Spleen (tissue), 11 donors: ENCODE data around the gene TCF7L2. TPM values are rescaled to one million over a fixed set of nuclear protein-coding genes. Genes with fewer than 3 reads are reported as not detected.
A peak's percentile ranks its signal among the peaks of the same experiment; 100 is the strongest.

Experiments
- DNase-seq: peaks from one replicate; pipeline ENCODE4 v3.0.0-alpha.2; 2020
- H3K27ac ChIP-seq, 8 donors: fragments of 200-600 bp; sonication (generic) in 7 of 8; 1 replicate in 4 of 8; 2 replicates in 4 of 8; pipeline versions ENCODE4 v1.5.0 to v1.8.0; 2016 to 2021; ENCODE audit warnings: inconsistent platforms in 4 of 8, mild to moderate bottlenecking in 4 of 8, moderate library complexity in 1 of 8
- H3K27me3 ChIP-seq, 7 donors: fragments of 200-600 bp; sonication (generic) in 6 of 7; replicated peaks in 1 of 7; 1 replicate in 4 of 7; 2 replicates in 3 of 7; pipeline versions ENCODE4 v1.5.0 to v1.8.0; 2016 to 2021; ENCODE audit warnings: inconsistent platforms in 3 of 7, mild to moderate bottlenecking in 1 of 7
- H3K36me3 ChIP-seq, 6 donors: fragments of 200-600 bp; sonication (generic) in 5 of 6; 1 replicate in 4 of 6; 2 replicates in 2 of 6; pipeline versions ENCODE4 v1.5.0 to v1.8.0; 2016 to 2021; ENCODE audit warnings: inconsistent platforms in 2 of 6
- H3K4me1 ChIP-seq, 6 donors: fragments of 200-600 bp; sonication (generic) in 5 of 6; 1 replicate in 3 of 6; 2 replicates in 3 of 6; pipeline versions ENCODE4 v1.5.0 to v1.8.0; 2016 to 2021; ENCODE audit warnings: inconsistent platforms in 3 of 6
- H3K4me3 ChIP-seq, 8 donors: fragments of 200-600 bp; sonication (generic) in 7 of 8; 1 replicate in 4 of 8; 2 replicates in 4 of 8; pipeline versions ENCODE4 v1.5.0 to v1.8.0; 2016 to 2021; ENCODE audit warnings: inconsistent platforms in 4 of 8, mild to moderate bottlenecking in 4 of 8, moderate library complexity in 2 of 8
- H3K9me3 ChIP-seq, 8 donors: fragments of 200-600 bp; sonication (generic) in 7 of 8; 1 replicate in 4 of 8; 2 replicates in 4 of 8; pipeline versions ENCODE4 v1.5.0 to v1.8.0; 2016 to 2021; ENCODE audit warnings: inconsistent platforms in 4 of 8
- POLR2A ChIP-seq, 3 donors: fragments of 450-650 bp; IDR thresholded peaks; one replicate each; pipeline ENCODE4 v1.5.1; 2017; ENCODE audit warnings: antibody characterized with exemption in 3 of 3, mild to moderate bottlenecking in 1 of 3
- POLR2AphosphoS5 ChIP-seq, 3 donors: sonication (generic); formaldehyde crosslinking; IDR thresholded peaks; one replicate each; pipeline ENCODE4 v1.5.1; 2017; ENCODE audit warnings: antibody characterized with exemption in 3 of 3
- WGBS, 5 donors: extraction: QIAGEN DNeasy Blood & Tissue Kit in 3 of 5; methylation state at CpG; one replicate each; pipeline versions ENCODE4 v1.1.5 to v1.1.7; 2013 to 2018; 5-methylcytosine and 5-hydroxymethylcytosine counted together
- intact Hi-C: fragments of 100-400 bp; cut with DNase I; formaldehyde crosslinking; loops from one replicate; pipeline ENCODE4 v1.15.0; 2023; ENCODE audit warnings: low total_unique reads
- polyA plus RNA-seq, 3 donors: library from polyadenylated mRNA; stranded (reverse); fragments of 200-250 nt; gene quantifications; one replicate each; pipeline ENCODE4 v1.2.1, GENCODE V29; 2013
- total RNA-seq, 7 donors: library from RNA; depleted of rRNA in 3 of 7; stranded (reverse); fragments of >200 nt in 3 of 7; fragmentation: NEBNext Ultra II Directional in 4 of 7; extraction: Animal tissue kit (Norgen Biotek cat#: 25700) in 4 of 7; gene quantifications; one replicate each; pipeline versions ENCODE4 v1.1.0 to v1.2.1, GENCODE V29; 2016 to 2021
- TF ChIP-seq, protein P1 (sequence below), 11 experiments: fragments of 200-600 bp in 7 of 11; fragments of 450-650 bp in 4 of 11; sonication (generic) in 4 of 11; IDR thresholded peaks in 8 of 11; conservative IDR thresholded peaks in 3 of 11; 1 replicate in 7 of 11; 2 replicates in 4 of 11; pipeline versions ENCODE4 v1.4.0 to v1.8.0; 2016 to 2021; ENCODE audit warnings: antibody characterized with exemption in 11 of 11, inconsistent platforms in 4 of 11, mild to moderate bottlenecking in 1 of 11
- donor health status: healthy with polysubstance abuse.
- donor health status: DM: no; HTN: no; CAD: no; lungs with moderate emphysema.
- donor health status: DM: no; HTN: no; CAD: no.
- donor health status: Bipolar disorder and iron deficiency.
- donor health status: healthy.
- donor health status: DM: no; HTN: no; CAD: no.
- donor health status: DM: yes; HTN: yes; CAD: no.

The TCF7L2 gene
- total and polyA plus RNA-seq, 10 donors, result 4.6 to 85.6 (median 34.7) TPM

GRCh38 chr10:113027230-113027573 is 77.2 kb downstream of the TCF7L2 start:
- DNase-seq, result no peak
- Histone ChIP-seq H3K27ac (peak overlapping the region in 1 of 8 donors; percentile 24), H3K4me1 (peaks cover 0 to 54% (median 24%) of the 10 kb centered on the region in 6 donors), H3K36me3 (no peaks in the 10 kb centered on the region), H3K9me3 (no peaks in the 10 kb centered on the region), H3K27me3 (no peaks in the 10 kb centered on the region), H3K4me3 (no peak overlapping the region)
- intact Hi-C loops, result no loop called here
- TF ChIP-seq, protein P1, sequence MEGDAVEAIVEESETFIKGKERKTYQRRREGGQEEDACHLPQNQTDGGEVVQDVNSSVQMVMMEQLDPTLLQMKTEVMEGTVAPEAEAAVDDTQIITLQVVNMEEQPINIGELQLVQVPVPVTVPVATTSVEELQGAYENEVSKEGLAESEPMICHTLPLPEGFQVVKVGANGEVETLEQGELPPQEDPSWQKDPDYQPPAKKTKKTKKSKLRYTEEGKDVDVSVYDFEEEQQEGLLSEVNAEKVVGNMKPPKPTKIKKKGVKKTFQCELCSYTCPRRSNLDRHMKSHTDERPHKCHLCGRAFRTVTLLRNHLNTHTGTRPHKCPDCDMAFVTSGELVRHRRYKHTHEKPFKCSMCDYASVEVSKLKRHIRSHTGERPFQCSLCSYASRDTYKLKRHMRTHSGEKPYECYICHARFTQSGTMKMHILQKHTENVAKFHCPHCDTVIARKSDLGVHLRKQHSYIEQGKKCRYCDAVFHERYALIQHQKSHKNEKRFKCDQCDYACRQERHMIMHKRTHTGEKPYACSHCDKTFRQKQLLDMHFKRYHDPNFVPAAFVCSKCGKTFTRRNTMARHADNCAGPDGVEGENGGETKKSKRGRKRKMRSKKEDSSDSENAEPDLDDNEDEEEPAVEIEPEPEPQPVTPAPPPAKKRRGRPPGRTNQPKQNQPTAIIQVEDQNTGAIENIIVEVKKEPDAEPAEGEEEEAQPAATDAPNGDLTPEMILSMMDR (IDR thresholded peaks at IDR 0.05 in 8 of 11, conservative IDR thresholded peaks at IDR 0.05 in 3 of 11), result no peak
- TF ChIP-seq POLR2A (IDR thresholded peaks at IDR 0.05), result no peak
- TF ChIP-seq POLR2AphosphoS5 (IDR thresholded peaks at IDR 0.05), result no peak
- WGBS, 5 donors, result 3 to 13% (median 8%) methylated on average over 2 of the region's 2 CpGs

- peaks cover 0 to 52% (median 18%) of the 10 kb centered on the region in 6 donors for H3K4me1 ChIP-seq
- H3K27ac ChIP-seq, result peak overlapping the region in 2 of 8 donors; percentile 24 to 44
- no peak overlapping the region for H3K4me3 ChIP-seq
- no peaks in the 10 kb centered on the region for H3K36me3 ChIP-seq
- TF ChIP-seq, protein P1 (IDR thresholded peaks at IDR 0.05 in 8 of 11, conservative IDR thresholded peaks at IDR 0.05 in 3 of 11), result no peak
- TF ChIP-seq POLR2A (IDR thresholded peaks at IDR 0.05), result no peak
- TF ChIP-seq POLR2AphosphoS5 (IDR thresholded peaks at IDR 0.05), result no peak
- no peaks in the 10 kb centered on the region for H3K9me3 ChIP-seq
- no peaks in the 10 kb centered on the region for H3K27me3 ChIP-seq
- no peak for DNase-seq
- intact Hi-C loops, result no loop called here
- WGBS, 5 donors, result 26 to 37% (median 32%) methylated on average over 15 of the region's 15 CpGs
These were observed 77.8 kb downstream of the TCF7L2 start for GRCh38 chr10:113027574-113028455.

GRCh38 chr10:113028456-113029440 is 78.7 kb downstream of the TCF7L2 start:
- Histone ChIP-seq H3K9me3 (no peaks in the 10 kb centered on the region), H3K27ac (no peak overlapping the region), H3K27me3 (no peaks in the 10 kb centered on the region), H3K36me3 (no peaks in the 10 kb centered on the region), H3K4me3 (no peak overlapping the region), H3K4me1 (peaks cover 0 to 55% (median 15%) of the 10 kb centered on the region in 6 donors)
- intact Hi-C loops, result no loop called here
- 80 to 89% (median 86%) methylated on average over 9 of the region's 9 CpGs for WGBS, 5 donors
- DNase-seq, result no peak
- no peak for TF ChIP-seq POLR2AphosphoS5 (IDR thresholded peaks at IDR 0.05)
- TF ChIP-seq, protein P1 (IDR thresholded peaks at IDR 0.05 in 8 of 11, conservative IDR thresholded peaks at IDR 0.05 in 3 of 11), result no peak
- no peak for TF ChIP-seq POLR2A (IDR thresholded peaks at IDR 0.05)
